Panc1 (cell line): Measurements from ENCODE around the gene CAPN11. TPM values are rescaled to one million over a fixed set of nuclear protein-coding genes. Genes with fewer than 3 reads are reported as not detected.
"Not testable (repeated sequence)": the region's sequence is repeated elsewhere in the genome, so short reads cannot be mapped to it uniquely, and the experiment has no call there.

Experiments used
- ATAC-seq: fragments of 200-7000 bp; cut with Tn5 transposase; 2 replicates; pipeline ENCODE4 v1.9.1; 2020; ENCODE audit warnings: mild to moderate bottlenecking, moderate library complexity
- BruUV-seq: library from RNA; stranded (reverse); fragments of 400-500 nt; replicated peaks from 2 replicates; lab custom pipeline; 2021; lab: Mats Ljungman, UMichigan
- CTCF ChIA-PET: fragments of 300-600 bp; sonication (Branson Sonifier 250); formaldehyde crosslinking; loops from one replicate; lab custom pipeline; 2022; ENCODE audit warnings: antibody characterized with exemption; lab: Charles Lee
- POLR2A ChIA-PET: fragments of 300-600 bp; sonication (Branson Sonifier 250); formaldehyde crosslinking; loops from one replicate; lab custom pipeline; 2022; ENCODE audit warnings: antibody characterized with exemption; lab: Charles Lee
- DNase-seq: peaks from one replicate; pipeline ENCODE4 v3.0.0-alpha.2; 2010; ENCODE audit warnings: low read depth, low spot score
- H3K27ac ChIP-seq: 2 replicates; pipeline ENCODE4 v1.5.1; 2011; ENCODE audit warnings: mild to moderate bottlenecking, low read length, inconsistent platforms
- H3K27me3 ChIP-seq: fragments of 200-500 bp; sonication (Bioruptor generic); 2 replicates; pipeline ENCODE4 v1.6.0; 2014; ENCODE audit warnings: low read length, inconsistent platforms; ENCODE audit not compliant: control insufficient read depth, insufficient read depth
- H3K36me3 ChIP-seq: fragments of 200-500 bp; sonication (Bioruptor generic); 2 replicates; pipeline ENCODE4 v1.5.1; 2014; ENCODE audit warnings: inconsistent platforms, mild to moderate bottlenecking, low read length, moderate library complexity; ENCODE audit not compliant: control insufficient read depth, insufficient read depth
- H3K4me1 ChIP-seq: 2 replicates; pipeline ENCODE4 v1.5.1; 2011; ENCODE audit warnings: inconsistent platforms, mild to moderate bottlenecking, low read length, moderate library complexity; ENCODE audit not compliant: control insufficient read depth, insufficient read depth
- H3K4me3 ChIP-seq, 2 experiments: 2 replicates each; pipeline ENCODE4 v1.5.1; 2011 to 2012; ENCODE audit warnings: low read depth in 2 of 2, low read length in 2 of 2, mild to moderate bottlenecking in 2 of 2, inconsistent platforms in 1 of 2, moderate library complexity in 1 of 2
- H3K9me3 ChIP-seq: fragments of 200-500 bp; sonication (Bioruptor generic); 2 replicates; pipeline ENCODE4 v1.5.1; 2014; ENCODE audit warnings: low read depth, mild to moderate bottlenecking, inconsistent platforms, low read length, moderate library complexity; ENCODE audit not compliant: control insufficient read depth, insufficient read depth
- POLR2AphosphoS5 ChIP-seq: IDR thresholded peaks from 2 replicates; pipeline ENCODE4 v1.6.1; 2012; ENCODE audit warnings: mild to moderate bottlenecking, low read depth, low read length, moderate library complexity
- SIN3A ChIP-seq: IDR thresholded peaks from 2 replicates; pipeline ENCODE4 v1.6.1; 2012; ENCODE audit warnings: low read depth, mild to moderate bottlenecking, low read length, moderate library complexity, borderline replicate concordance; ENCODE audit not compliant: insufficient read depth
- TCF7L2 ChIP-seq: IDR thresholded peaks from 2 replicates; pipeline ENCODE4 v1.6.1; 2011; ENCODE audit warnings: mild to moderate bottlenecking, low read depth, low read length, inconsistent platforms
- in situ Hi-C: cut with HindIII; loops from 2 replicates; pipeline ENCODE4 v1.10.0; 2016; ENCODE audit warnings: low sequenced_read_pairs, low pct_unique_long_range_greater_than_20kb
- intact Hi-C: fragments of 100-400 bp; cut with micrococcal nuclease; formaldehyde crosslinking; loops from one replicate; pipeline ENCODE4 v1.10.0; 2022; ENCODE audit not compliant: unreplicated experiment
- total RNA-seq: library from RNA; stranded (reverse); gene quantifications from one replicate; pipeline ENCODE4 v1.2.1, GENCODE V29; 2021; ENCODE audit not compliant: unreplicated experiment
- TF ChIP-seq, protein P1 (sequence below), 2 experiments: IDR thresholded peaks; 2 replicates each; pipeline ENCODE4 v1.6.1; 2011 to 2012; ENCODE audit warnings: low read depth in 2 of 2, control low read depth in 1 of 2, low read length in 1 of 2, mild to moderate bottlenecking in 1 of 2, moderate library complexity in 1 of 2; ENCODE audit not compliant: insufficient read depth in 1 of 2
- TF ChIP-seq, protein P2 (sequence below): fragments of 450-650 bp; IDR thresholded peaks from 2 replicates; pipeline ENCODE4 v1.5.1; 2017; ENCODE audit warnings: mild to moderate bottlenecking

The CAPN11 gene
- total RNA-seq, 1 experiment from 2014 or later = 1.2 TPM

DNA sequence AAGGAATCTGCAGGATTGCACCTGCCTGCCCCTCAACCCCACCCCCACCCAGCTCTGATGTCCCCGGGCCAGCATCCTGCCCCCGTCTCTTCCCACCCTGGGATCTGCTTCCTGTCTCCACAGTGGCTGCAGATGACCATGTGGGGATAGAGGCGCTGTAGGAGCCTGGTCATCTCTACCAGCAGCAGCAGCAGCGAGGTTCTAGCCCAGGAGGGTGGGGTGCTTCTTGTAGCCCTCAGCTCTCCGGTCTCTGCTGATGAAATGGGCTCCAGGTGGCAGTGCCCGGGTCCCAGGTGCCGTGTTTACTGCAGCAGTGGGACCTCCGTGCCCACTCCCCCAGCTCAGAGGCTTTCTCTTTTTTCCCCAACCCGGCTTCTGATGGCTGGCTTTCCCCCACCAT is 25.2 kb downstream of the CAPN11 start:
- Histone ChIP-seq H3K27me3 (no peaks in the 10 kb centered on the region), H3K9me3 (no peaks in the 10 kb centered on the region), H3K4me1 (peaks cover 17% of the 10 kb centered on the region), H3K27ac (no peak overlapping the region), H3K36me3 (no peaks in the 10 kb centered on the region), H3K4me3 (no peak overlapping the region)
- POLR2A ChIA-PET = no interaction called here
- intact Hi-C loops (no loop called here), in situ Hi-C loops (no loop called here)
- TF ChIP-seq, protein P1, sequence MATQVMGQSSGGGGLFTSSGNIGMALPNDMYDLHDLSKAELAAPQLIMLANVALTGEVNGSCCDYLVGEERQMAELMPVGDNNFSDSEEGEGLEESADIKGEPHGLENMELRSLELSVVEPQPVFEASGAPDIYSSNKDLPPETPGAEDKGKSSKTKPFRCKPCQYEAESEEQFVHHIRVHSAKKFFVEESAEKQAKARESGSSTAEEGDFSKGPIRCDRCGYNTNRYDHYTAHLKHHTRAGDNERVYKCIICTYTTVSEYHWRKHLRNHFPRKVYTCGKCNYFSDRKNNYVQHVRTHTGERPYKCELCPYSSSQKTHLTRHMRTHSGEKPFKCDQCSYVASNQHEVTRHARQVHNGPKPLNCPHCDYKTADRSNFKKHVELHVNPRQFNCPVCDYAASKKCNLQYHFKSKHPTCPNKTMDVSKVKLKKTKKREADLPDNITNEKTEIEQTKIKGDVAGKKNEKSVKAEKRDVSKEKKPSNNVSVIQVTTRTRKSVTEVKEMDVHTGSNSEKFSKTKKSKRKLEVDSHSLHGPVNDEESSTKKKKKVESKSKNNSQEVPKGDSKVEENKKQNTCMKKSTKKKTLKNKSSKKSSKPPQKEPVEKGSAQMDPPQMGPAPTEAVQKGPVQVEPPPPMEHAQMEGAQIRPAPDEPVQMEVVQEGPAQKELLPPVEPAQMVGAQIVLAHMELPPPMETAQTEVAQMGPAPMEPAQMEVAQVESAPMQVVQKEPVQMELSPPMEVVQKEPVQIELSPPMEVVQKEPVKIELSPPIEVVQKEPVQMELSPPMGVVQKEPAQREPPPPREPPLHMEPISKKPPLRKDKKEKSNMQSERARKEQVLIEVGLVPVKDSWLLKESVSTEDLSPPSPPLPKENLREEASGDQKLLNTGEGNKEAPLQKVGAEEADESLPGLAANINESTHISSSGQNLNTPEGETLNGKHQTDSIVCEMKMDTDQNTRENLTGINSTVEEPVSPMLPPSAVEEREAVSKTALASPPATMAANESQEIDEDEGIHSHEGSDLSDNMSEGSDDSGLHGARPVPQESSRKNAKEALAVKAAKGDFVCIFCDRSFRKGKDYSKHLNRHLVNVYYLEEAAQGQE (IDR thresholded peaks at IDR 0.05; ENCODE audit: insufficient read depth in 1 of 2, low read depth in 2 of 2, low read length in 1 of 2) = no peak
- no peak for TF ChIP-seq TCF7L2
- TF ChIP-seq, protein P2, sequence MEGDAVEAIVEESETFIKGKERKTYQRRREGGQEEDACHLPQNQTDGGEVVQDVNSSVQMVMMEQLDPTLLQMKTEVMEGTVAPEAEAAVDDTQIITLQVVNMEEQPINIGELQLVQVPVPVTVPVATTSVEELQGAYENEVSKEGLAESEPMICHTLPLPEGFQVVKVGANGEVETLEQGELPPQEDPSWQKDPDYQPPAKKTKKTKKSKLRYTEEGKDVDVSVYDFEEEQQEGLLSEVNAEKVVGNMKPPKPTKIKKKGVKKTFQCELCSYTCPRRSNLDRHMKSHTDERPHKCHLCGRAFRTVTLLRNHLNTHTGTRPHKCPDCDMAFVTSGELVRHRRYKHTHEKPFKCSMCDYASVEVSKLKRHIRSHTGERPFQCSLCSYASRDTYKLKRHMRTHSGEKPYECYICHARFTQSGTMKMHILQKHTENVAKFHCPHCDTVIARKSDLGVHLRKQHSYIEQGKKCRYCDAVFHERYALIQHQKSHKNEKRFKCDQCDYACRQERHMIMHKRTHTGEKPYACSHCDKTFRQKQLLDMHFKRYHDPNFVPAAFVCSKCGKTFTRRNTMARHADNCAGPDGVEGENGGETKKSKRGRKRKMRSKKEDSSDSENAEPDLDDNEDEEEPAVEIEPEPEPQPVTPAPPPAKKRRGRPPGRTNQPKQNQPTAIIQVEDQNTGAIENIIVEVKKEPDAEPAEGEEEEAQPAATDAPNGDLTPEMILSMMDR = no peak
- TF ChIP-seq SIN3A = no peak
- TF ChIP-seq POLR2AphosphoS5 = no peak
- CTCF ChIA-PET = no interaction called here
- DNase-seq = no peak
- BruUV-seq = no TSS peak
- ATAC-seq = no peak

DNA sequence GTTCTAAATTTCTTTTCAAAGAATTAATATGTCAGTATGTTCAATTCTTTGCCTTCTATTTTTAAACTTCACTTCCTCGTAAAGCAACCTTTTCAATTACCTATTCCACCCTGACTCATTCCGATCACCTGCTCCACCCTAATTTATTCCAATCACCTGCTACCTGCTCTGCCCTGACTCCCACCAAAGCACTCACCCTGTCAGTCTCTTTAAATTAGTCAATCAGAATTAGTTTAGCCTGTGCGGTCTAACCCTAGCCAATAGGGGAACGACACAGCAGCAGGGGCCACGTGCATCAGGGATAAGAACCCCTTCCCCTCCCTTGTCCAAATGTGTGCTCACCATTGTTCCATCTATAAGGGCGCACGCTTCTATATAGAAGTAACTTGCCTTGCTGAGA is 26.7 kb downstream of the CAPN11 start:
- ATAC-seq, intact Hi-C loops, H3K27ac ChIP-seq, DNase-seq, in situ Hi-C loops, H3K4me1 ChIP-seq, H3K36me3 ChIP-seq, BruUV-seq, H3K9me3 ChIP-seq, H3K27me3 ChIP-seq, H3K4me3 ChIP-seq: not testable (repeated sequence)
- CTCF ChIA-PET = interaction anchor here (0.6 kb wide), 1 partner anchor 92 kb away, joined by 7 read pairs; no protein-coding TSS in a partner anchor
- POLR2A ChIA-PET = interaction anchor here (0.6 kb wide), 1 partner anchor 36 kb away, joined by 5 read pairs; no protein-coding TSS in a partner anchor

DNA sequence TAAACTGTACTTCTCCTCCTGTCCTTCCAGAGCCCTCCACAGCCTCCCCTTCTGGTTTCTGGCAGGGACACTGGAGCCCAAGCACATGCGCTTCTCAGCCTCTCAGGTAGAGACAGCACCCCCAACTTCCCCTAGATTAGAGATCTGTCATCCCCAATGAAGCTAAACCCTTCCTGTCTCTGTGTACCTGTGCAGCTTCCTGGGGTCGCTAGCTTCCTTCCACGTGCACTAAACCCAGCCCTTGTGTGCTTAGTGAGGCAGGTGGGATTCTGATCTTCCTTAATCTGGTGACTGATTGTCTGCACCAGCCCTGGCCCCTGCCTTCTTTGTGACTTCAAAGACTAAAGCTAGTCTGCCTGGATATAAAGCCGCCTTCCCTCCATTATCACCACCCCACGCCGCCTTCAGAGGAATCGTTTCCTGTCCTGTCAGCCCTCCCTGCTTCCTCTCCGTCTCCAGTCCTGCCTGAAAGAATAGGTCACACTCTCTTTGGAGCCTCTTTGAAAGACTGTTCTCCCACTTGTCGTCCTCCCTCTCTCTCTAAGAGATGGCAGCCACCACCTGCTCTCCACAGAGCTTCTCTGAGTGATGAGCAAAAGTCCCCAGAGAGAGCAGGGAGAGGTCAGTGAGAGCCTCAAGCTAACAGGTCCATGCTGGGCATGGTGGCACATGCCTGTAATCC is 27.5 kb downstream of the CAPN11 start:
- TF ChIP-seq SIN3A = no peak
- TF ChIP-seq, protein P1 (IDR thresholded peaks at IDR 0.05; ENCODE audit: insufficient read depth in 1 of 2, low read depth in 2 of 2, low read length in 1 of 2) = no peak
- TF ChIP-seq, protein P2 = no peak
- TF ChIP-seq POLR2AphosphoS5 = no peak
- no peak for TF ChIP-seq TCF7L2
- no TSS peak for BruUV-seq
- ChIA-PET CTCF (no interaction called here), POLR2A (interaction anchor here (0.6 kb wide), 1 partner anchor 35 kb away, joined by 5 read pairs; no protein-coding TSS in a partner anchor)
- H3K4me3 ChIP-seq = no peak overlapping the region
- no peaks in the 10 kb centered on the region for H3K27me3 ChIP-seq
- H3K36me3 ChIP-seq = no peaks in the 10 kb centered on the region
- 0 out of 2 replicates have a peak overlapping the region, but pooled peaks have one; percentile 19 for H3K27ac ChIP-seq
- ATAC-seq (no peak), DNase-seq (no peak)
- in situ Hi-C loops = no loop called here
- H3K9me3 ChIP-seq = no peaks in the 10 kb centered on the region
- intact Hi-C loops = no loop called here
- H3K4me1 ChIP-seq = no peaks in the 10 kb centered on the region; the same call in 1 of the 2 replicates
